ENCODE data around the gene MUC16.

The MUC16 gene

GRCh38 chr19:9043524-9043923, 33.3 kb upstream of the MUC16 start:
- Histone ChIP-seq H3K36me3 (ENCODE audit: control insufficient read depth, insufficient read depth, low read length) (no peaks in the 10 kb centered on the region), H3K27ac (ENCODE audit: low read length) (no peak overlapping the region), H3K4me3 (ENCODE audit: low read length) (no peak overlapping the region), H3K4me1 (ENCODE audit: control insufficient read depth, insufficient read depth, low read length) (no peaks in the 10 kb centered on the region), H3K27me3 (ENCODE audit: control insufficient read depth, insufficient read depth, low read length) (no peaks in the 10 kb centered on the region), H3K9me3 (ENCODE audit: control insufficient read depth, insufficient read depth, low read length) (no peaks in the 10 kb centered on the region)
- no CpG with 5 or more reads among the region's 5 CpGs for WGBS (ENCODE audit: insufficient coverage, insufficient read length)
- DNase-seq (ENCODE audit: low read depth, low spot score): no peak

GRCh38 chr19:9041023-9041422, 30.8 kb upstream of the MUC16 start:
- Histone ChIP-seq H3K4me3 (ENCODE audit: low read length) (no peak overlapping the region), H3K9me3 (ENCODE audit: control insufficient read depth, insufficient read depth, low read length) (no peaks in the 10 kb centered on the region), H3K36me3 (ENCODE audit: control insufficient read depth, insufficient read depth, low read length) (no peaks in the 10 kb centered on the region), H3K27ac (ENCODE audit: low read length) (no peak overlapping the region), H3K27me3 (ENCODE audit: control insufficient read depth, insufficient read depth, low read length) (no peaks in the 10 kb centered on the region), H3K4me1 (ENCODE audit: control insufficient read depth, insufficient read depth, low read length) (no peaks in the 10 kb centered on the region)
- DNase-seq (ENCODE audit: low read depth, low spot score): no peak
- WGBS (ENCODE audit: insufficient coverage, insufficient read length): no CpG with 5 or more reads among the region's 8 CpGs

- Histone ChIP-seq H3K27me3 (ENCODE audit: control insufficient read depth, insufficient read depth, low read length) (no peaks in the 10 kb centered on the region), H3K4me1 (ENCODE audit: control insufficient read depth, insufficient read depth, low read length) (no peaks in the 10 kb centered on the region), H3K36me3 (ENCODE audit: control insufficient read depth, insufficient read depth, low read length) (no peaks in the 10 kb centered on the region), H3K27ac (ENCODE audit: low read length) (no peak overlapping the region), H3K9me3 (ENCODE audit: control insufficient read depth, insufficient read depth, low read length) (no peaks in the 10 kb centered on the region), H3K4me3 (ENCODE audit: low read length) (no peak overlapping the region)
- no CpG with 5 or more reads among the region's 9 CpGs for WGBS (ENCODE audit: insufficient coverage, insufficient read length)
- DNase-seq (ENCODE audit: low read depth, low spot score): no peak
These were observed 29.9 kb upstream of the MUC16 start for GRCh38 chr19:9040131-9040530.

GRCh38 chr19:9039728-9040127, 29.5 kb upstream of the MUC16 start:
- no peaks in the 10 kb centered on the region for H3K27me3 ChIP-seq (ENCODE audit: control insufficient read depth, insufficient read depth, low read length)
- WGBS (ENCODE audit: insufficient coverage, insufficient read length): no CpG with 5 or more reads among the region's 5 CpGs
- no peak overlapping the region for H3K4me3 ChIP-seq (ENCODE audit: low read length)
- no peaks in the 10 kb centered on the region for H3K4me1 ChIP-seq (ENCODE audit: control insufficient read depth, insufficient read depth, low read length)
- no peak for DNase-seq (ENCODE audit: low read depth, low spot score)
- no peaks in the 10 kb centered on the region for H3K36me3 ChIP-seq (ENCODE audit: control insufficient read depth, insufficient read depth, low read length)
- no peaks in the 10 kb centered on the region for H3K9me3 ChIP-seq (ENCODE audit: control insufficient read depth, insufficient read depth, low read length)
- H3K27ac ChIP-seq (ENCODE audit: low read length): no peak overlapping the region

- no peak for DNase-seq (ENCODE audit: low read depth, low spot score)
These were observed 27.3 kb upstream of the MUC16 start for GRCh38 chr19:9037400-9038062.

GRCh38 chr19:9032136-9032631, 22.0 kb upstream of the MUC16 start:
- Histone ChIP-seq H3K4me3 (ENCODE audit: low read length) (no peak overlapping the region), H3K36me3 (ENCODE audit: control insufficient read depth, insufficient read depth, low read length) (no peaks in the 10 kb centered on the region), H3K27ac (ENCODE audit: low read length) (no peak overlapping the region), H3K4me1 (ENCODE audit: control insufficient read depth, insufficient read depth, low read length) (no peaks in the 10 kb centered on the region), H3K27me3 (ENCODE audit: control insufficient read depth, insufficient read depth, low read length) (no peaks in the 10 kb centered on the region), H3K9me3 (ENCODE audit: control insufficient read depth, insufficient read depth, low read length) (no peaks in the 10 kb centered on the region)
- no CpG with 5 or more reads among the region's 5 CpGs for WGBS (ENCODE audit: insufficient coverage, insufficient read length)
- no peak for DNase-seq (ENCODE audit: low read depth, low spot score)

More at GRCh38 chr19:9037400-9038062, 27.3 kb upstream of the MUC16 start:
- Histone ChIP-seq H3K4me3 (ENCODE audit: low read length) (no peak overlapping the region), H3K27me3 (ENCODE audit: control insufficient read depth, insufficient read depth, low read length) (no peaks in the 10 kb centered on the region), H3K9me3 (ENCODE audit: control insufficient read depth, insufficient read depth, low read length) (no peaks in the 10 kb centered on the region), H3K4me1 (ENCODE audit: control insufficient read depth, insufficient read depth, low read length) (no peaks in the 10 kb centered on the region), H3K36me3 (ENCODE audit: control insufficient read depth, insufficient read depth, low read length) (no peaks in the 10 kb centered on the region), H3K27ac (ENCODE audit: low read length) (no peak overlapping the region)
- WGBS (ENCODE audit: insufficient coverage, insufficient read length): no CpG with 5 or more reads among the region's 8 CpGs

GRCh38 chr19:9018163-9018875, 8.1 kb upstream of the MUC16 start:
- Histone ChIP-seq H3K27ac (ENCODE audit: low read length) (no peak overlapping the region), H3K9me3 (ENCODE audit: control insufficient read depth, insufficient read depth, low read length) (no peaks in the 10 kb centered on the region), H3K4me1 (ENCODE audit: control insufficient read depth, insufficient read depth, low read length) (no peaks in the 10 kb centered on the region), H3K4me3 (ENCODE audit: low read length) (no peak overlapping the region), H3K36me3 (ENCODE audit: control insufficient read depth, insufficient read depth, low read length) (no peaks in the 10 kb centered on the region), H3K27me3 (ENCODE audit: control insufficient read depth, insufficient read depth, low read length) (no peaks in the 10 kb centered on the region)
- DNase-seq (ENCODE audit: low read depth, low spot score): no peak
- no CpG with 5 or more reads among the region's 27 CpGs for WGBS (ENCODE audit: insufficient coverage, insufficient read length)

- Histone ChIP-seq H3K27me3 (ENCODE audit: control insufficient read depth, insufficient read depth, low read length) (peaks cover under 1% of the 10 kb centered on the region; the same call in 1 of the 2 replicates), H3K4me3 (ENCODE audit: low read length) (no peak overlapping the region), H3K4me1 (ENCODE audit: control insufficient read depth, insufficient read depth, low read length) (0 out of 2 replicates have a peak, but pooled peaks cover 1% of the 10 kb centered on the region), H3K36me3 (ENCODE audit: control insufficient read depth, insufficient read depth, low read length) (no peaks in the 10 kb centered on the region), H3K27ac (ENCODE audit: low read length) (no peak overlapping the region), H3K9me3 (ENCODE audit: control insufficient read depth, insufficient read depth, low read length) (no peaks in the 10 kb centered on the region)
- no CpG with 5 or more reads among the region's 7 CpGs for WGBS (ENCODE audit: insufficient coverage, insufficient read length)
- no peak for DNase-seq (ENCODE audit: low read depth, low spot score)
These were observed 4.6 kb upstream of the MUC16 start for GRCh38 chr19:9014803-9015202.

GRCh38 chr19:9013988-9014387, 3.8 kb upstream of the MUC16 start:
- H3K9me3 ChIP-seq (ENCODE audit: control insufficient read depth, insufficient read depth, low read length): no peaks in the 10 kb centered on the region
- no CpG with 5 or more reads among the region's 1 CpG for WGBS (ENCODE audit: insufficient coverage, insufficient read length)
- H3K36me3 ChIP-seq (ENCODE audit: control insufficient read depth, insufficient read depth, low read length): no peaks in the 10 kb centered on the region
- 0 out of 2 replicates have a peak, but pooled peaks cover 1% of the 10 kb centered on the region for H3K4me1 ChIP-seq (ENCODE audit: control insufficient read depth, insufficient read depth, low read length)
- no peak overlapping the region for H3K4me3 ChIP-seq (ENCODE audit: low read length)
- peaks cover 2% of the 10 kb centered on the region; the same call in 1 of the 2 replicates for H3K27me3 ChIP-seq (ENCODE audit: control insufficient read depth, insufficient read depth, low read length)
- no peak for DNase-seq (ENCODE audit: low read depth, low spot score)
- H3K27ac ChIP-seq (ENCODE audit: low read length): no peak overlapping the region

GRCh38 chr19:9011875-9012274, 1.7 kb upstream of the MUC16 start:
- no CpG with 5 or more reads among the region's 2 CpGs for WGBS (ENCODE audit: insufficient coverage, insufficient read length)

More at GRCh38 chr19:9011875-9012274, 1.7 kb upstream of the MUC16 start:
- no peaks in the 10 kb centered on the region for H3K9me3 ChIP-seq (ENCODE audit: control insufficient read depth, insufficient read depth, low read length)
- H3K4me3 ChIP-seq (ENCODE audit: low read length): no peak overlapping the region
- 0 out of 2 replicates have a peak, but pooled peaks cover 1% of the 10 kb centered on the region for H3K4me1 ChIP-seq (ENCODE audit: control insufficient read depth, insufficient read depth, low read length)
- peaks cover 2% of the 10 kb centered on the region; the same call in 1 of the 2 replicates for H3K27me3 ChIP-seq (ENCODE audit: control insufficient read depth, insufficient read depth, low read length)
- H3K27ac ChIP-seq (ENCODE audit: low read length): no peak overlapping the region
- no peak for DNase-seq (ENCODE audit: low read depth, low spot score)
- H3K36me3 ChIP-seq (ENCODE audit: control insufficient read depth, insufficient read depth, low read length): no peaks in the 10 kb centered on the region
